ENCODE results near the gene LRRC15.
A peak's percentile ranks its signal among the peaks of the same experiment; 100 is the strongest.

LRRC15 gene

DNA sequence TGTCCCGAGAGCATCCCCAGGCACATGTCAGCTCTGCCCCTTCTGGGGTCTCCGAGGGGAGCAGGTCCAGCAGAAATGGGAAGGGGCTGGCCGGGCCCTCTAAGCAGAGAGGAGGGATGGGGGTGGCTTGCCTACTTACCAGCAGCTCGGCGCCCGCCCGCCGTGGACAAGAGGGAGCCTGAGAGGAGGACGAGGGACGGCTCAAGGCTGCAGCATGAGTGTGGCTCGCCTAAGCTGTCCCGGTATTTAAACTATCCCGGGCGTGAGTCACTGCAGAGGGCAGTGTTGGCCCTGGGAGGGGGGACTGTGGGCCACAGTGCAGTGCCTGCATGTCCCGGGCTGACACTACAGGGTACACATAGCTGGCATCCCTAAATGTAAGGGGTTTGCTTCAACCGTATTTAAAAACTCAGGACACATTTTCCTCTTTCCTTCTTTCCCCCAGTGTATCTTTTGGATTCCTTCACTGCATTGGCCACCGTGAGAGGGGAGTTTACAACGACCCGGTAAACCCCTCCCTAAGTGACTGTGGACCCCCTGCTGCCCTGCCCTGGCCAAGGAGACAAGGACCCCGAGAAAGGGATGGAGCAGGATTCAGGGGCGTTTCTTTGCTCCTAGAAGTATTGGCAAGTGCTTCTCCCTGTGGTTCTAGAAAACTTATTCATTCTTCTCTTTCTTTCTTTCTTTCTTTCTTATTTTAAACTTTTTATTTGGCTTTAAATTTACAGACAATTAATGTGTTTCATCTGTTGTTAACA is at the start of gene LRRC15:
Gene LRRC15, minus strand, starts transcription at position 222 of the 758 bp plus-strand sequence. CDS start 8,700 bp downstream, outside the sequence.
- DNase-seq (ENCODE audit: low read depth) = peak; percentile 50

DNA sequence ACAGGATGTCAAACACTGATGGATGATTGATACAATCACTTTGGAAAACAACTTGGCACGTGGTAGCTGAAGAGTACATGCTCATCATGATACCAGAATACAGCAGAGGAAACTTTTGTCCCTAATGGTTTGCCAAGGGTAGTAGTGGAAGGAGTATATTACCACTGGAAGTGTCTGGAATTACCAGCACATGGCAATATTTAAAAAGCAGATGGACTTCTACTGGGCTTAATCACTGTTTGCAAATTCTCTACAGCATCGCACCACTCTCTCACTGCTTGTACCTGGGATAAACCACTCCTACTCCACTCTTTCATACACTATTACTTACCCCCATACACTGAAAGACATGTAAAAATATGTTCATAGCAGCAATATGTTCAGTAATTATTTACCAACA is 49.1 kb upstream of the LRRC15 start:
- DNase-seq (ENCODE audit: low read depth) = no peak

DNA sequence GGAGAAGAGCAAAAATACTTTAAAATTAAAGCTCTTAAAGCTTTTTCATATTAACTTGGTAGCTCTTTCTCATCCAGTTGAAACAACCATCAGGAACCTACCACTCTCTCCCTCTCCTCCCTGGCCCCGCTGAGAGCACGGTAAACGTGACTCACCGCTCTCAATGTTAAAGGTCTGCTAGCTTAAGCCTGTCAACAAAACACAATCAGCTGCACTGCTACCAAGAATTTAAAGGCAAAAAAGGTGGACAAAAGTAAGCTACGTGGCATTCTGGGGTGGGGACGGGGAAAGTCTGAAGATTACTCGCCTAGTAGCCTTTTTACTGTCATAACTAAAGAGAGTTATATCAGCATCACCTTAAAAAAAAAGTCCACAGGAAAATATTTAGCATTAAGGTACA is 37.9 kb upstream of the LRRC15 start:
- DNase-seq (ENCODE audit: low read depth) = peak; percentile 84

DNA sequence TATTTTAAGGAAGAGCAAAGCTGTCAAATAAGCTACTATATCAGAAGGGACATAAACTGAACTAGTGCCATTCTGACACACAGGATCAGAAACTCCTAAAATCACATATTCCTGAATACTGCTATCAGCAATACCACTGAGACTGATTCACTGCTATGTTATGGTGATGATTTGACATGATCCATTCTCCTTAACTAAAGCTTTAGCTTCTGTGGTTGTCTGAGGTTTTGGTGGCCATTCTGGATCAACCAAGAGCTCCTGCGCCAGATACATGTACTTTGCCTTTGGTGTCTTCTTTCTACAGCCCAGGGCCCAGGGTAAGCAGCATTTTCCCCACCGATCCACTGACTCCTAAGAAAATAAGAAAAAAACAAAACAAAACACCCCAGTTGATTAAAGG is 36.2 kb upstream of the LRRC15 start:
- DNase-seq (ENCODE audit: low read depth) = peak; percentile 30

DNA sequence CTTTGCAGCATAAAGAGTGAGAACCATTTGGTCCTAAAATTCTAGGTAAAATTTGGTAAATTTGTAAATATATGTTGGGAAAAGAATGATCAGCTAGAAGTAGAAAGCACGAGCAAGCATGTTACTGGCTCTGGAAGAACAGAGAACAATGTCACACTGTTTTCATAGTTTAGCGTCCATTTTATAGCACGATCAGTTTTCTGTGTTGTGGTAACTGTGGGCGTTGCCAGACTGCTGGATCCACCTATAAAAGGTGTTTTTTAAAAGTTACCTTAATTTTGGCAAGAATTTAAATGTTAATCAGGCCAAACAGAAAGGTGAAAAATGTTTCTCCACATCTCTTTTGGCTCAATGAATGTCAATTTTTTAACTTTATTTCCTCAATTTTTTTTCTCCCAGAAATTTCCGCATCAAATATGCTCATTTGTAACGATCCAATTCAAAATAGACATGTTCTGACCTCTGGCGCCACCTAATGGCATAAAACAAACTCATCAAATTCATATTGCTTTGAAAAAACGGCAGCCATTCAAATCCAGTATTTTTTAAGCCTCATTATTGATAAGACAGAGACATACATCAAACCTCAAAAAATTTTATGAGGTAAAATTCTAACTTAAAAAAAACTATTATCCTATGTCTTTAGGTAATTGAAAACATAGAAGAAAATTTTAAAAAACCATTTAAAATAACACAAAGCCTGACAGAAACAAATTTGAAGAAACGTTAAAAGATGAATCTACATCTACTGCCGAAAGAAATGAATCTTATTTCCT is 35.0 kb upstream of the LRRC15 start:
- peak; percentile 59 for DNase-seq (ENCODE audit: low read depth)

DNA sequence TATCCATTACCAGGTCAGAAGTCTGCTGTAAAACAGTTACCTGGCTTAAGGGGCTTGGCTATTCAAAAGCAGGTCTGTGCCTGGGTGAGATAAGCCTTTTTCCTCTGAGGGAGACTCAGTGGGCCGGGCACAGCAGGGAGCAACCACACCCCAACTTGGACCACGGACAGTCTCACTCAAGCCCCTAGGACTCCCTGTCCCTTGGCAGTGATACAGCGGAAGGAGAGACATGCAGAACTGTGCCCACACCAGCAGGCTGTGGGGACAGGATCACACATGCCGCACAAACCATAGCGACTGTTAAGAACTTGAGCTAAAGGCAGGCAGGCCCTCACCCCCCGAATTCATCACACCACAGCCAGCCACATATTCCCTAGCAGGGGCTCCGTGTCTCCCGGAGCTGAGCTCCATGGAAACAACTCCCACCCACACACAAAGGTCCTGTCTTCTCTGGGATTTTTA is 32.4 kb upstream of the LRRC15 start:
- DNase-seq (ENCODE audit: low read depth) = no peak

DNA sequence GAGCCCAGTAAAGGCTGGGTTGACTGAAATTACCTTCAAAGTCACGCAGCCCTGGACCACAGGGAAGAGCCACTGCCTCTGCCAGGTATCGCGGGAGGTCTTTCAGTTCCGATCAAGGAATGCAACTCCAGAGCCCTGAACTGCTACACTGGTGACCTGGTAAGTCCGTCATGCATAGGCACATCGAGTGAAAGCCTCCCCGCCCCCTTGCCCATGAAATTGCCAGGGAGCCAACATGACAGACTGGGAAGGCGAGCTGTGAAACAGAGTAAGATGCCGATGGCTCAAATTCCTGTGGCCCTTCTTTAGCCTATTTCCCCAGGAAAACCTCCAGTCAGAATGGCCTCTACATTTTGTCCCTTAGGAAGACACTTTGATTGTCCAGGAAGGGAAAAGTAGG is 31.8 kb upstream of the LRRC15 start:
- no peak for DNase-seq (ENCODE audit: low read depth)

DNA sequence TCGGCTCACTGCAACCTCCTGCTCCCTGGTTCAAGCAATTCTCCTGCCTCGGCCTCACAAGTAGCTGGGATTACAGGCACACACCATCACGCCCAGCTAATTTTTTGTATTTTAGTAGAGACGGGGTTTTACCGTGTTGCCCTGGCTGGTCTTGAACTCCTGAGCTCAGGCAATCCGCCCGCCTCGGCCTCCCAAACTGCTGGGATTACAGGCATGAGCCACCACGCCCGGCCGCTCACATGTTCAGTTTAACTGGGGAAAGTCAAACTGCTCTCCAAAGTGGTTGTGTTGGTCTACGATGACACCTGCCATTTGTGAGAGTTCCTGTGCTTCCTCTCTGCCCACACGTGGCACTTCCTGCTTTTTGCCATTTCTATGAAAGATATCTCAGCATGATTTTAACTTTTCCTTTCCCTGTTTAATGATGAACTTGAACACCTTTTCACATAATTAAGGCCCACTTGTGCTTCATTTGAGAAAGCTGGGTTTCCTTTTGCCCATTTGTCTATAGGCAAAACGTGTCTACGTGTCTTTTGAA is 30.4 kb upstream of the LRRC15 start:
- DNase-seq (ENCODE audit: low read depth) = no peak

DNA sequence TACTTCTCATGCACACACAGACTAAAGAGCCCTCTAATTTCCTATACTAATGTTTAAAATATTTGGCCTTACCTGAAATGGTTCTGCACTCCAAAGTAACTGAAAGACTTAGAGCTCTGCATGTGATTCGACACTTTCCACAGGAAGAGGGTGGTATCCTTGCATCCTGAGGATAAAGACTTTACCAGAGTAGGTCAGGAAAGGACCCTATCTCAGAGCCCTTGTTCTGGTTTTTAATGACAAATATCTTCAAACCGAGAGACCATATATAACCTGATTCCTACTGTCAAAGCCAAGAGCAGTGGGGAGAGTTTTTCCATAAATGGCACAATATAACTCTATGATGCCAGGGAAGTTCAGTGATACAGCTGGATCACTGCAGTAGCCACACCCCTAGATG is 29.6 kb upstream of the LRRC15 start, which contains the start of gene GP5:
Gene GP5, minus strand, starts transcription at position 101 of the 400 bp plus-strand sequence. CDS start 984 bp downstream, outside the sequence.
- no peak for DNase-seq (ENCODE audit: low read depth)

DNA sequence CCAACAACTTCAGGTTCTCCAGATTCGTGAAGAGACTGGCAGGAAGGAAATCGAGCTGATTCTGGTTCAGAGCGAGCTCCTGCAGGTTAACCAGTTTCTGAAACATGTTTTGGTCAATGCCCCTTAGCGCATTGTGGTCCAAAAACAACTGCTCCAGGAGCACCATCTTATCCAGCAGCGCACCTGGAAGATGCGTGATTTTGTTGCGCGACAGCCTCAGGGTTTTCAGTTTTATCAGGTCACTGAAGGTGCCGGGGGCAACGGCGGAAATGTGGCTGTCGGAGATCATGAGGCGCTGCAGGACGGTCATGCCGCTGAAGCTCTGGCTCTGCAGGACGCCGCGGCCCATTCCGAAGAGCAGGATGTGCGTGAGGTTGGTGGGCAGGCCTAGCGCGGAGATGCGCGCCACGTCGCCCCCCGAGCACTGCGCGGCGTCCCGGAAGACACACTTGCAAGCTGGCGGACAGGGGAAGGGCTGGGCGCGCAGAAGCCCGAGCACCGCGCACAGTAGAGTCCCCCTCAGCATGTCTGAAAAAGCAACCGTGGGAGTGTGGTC is 28.3 kb upstream of the LRRC15 start:
- DNase-seq (ENCODE audit: low read depth) = no peak

DNA sequence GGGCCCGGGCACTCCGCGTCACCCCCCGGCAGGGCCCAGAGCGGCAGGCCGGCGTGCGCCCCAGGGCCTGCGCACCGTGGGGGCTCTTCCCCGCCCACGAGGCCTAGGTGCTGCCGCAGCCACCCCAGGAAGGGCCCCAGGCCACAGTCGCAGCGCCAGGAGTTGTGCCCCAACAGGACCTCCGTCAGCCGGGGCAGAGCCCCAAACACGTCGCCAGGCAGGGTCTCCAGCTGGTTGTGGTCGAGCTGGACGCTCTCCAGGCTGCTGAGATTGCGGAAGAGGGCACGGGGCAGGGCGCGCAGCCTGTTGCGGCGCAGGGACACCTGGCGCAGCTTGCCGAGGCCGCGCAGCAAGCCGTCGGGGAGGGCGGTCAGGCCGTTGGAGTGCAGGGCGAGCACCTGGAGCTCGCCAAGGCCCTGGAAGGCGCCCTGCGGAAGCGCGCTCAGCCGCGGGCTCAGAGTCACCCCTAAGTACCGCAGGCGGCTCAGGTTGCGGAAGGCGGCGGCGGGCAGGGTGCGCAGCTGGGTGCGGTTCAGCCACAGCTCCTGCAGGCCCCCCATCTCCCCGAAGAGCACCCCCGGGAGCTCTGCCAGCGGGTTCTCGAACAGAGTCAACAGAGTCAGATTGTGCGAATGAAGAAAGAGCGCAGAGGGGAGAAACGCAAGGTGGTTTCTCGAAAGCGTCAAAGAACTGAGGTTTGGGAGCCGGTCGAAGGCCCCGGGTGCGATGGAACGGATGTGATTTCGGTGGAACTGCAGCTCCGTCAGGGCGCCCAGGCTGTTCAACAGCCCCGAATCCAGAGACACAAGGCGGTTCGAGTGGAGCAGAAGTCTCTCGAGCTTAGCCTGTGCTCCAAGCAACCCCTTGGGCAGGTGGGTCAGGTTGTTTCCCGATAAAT is 27.6 kb upstream of the LRRC15 start:
- peak; percentile 25 for DNase-seq (ENCODE audit: low read depth)

DNA sequence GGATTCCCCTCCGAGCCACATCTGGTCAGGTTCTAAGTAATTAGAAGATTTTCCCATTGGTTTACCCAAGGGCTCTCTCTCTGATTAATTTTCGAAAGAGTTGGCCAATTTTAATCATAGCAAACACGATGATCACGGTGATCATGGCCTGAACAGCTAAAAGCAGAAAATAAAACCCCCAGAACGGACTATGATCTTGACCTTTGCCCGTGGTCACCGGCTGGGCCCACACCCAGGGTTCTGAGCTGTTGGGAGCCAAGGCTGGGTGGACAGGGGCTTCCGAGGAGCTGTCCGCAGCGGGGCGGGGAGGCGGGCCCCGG is 27.0 kb upstream of the LRRC15 start:
- DNase-seq (ENCODE audit: low read depth) = no peak

DNA sequence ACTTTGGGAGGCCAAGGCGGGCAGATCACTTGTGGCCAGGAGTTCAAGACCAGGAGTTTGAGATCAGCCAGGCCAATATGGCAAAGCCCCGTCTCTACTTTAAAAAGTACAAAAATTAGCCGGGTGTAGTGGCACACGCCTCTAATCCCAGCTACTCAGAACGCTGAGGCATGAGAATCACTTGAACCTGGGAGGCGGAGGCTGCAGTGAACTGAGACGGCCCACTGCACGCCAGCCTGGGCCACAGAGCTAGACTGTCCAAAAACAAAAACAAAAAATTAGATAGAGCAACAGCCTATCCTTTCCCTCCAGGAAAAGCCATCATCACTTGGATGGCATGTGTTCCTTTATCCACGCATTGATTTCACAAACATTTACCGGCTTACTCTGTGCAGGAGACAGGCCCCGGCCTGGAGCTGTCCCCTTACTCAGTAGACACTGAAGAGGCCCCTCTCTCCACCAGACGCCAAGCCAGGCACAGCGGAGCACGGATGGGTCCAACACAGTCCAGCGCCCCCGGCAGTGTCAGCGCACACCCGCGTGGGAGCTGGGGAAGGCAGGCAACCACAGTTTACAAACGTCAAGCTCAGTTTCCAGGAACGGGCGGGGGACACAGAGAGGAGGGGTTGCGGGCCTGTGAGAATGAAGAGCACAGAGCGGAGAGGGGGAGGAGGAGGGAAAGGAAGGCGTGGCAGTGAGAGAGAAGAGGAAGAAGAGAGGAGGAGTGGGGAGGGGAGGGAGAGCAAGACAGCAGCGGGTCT is 26.4 kb upstream of the LRRC15 start:
- peak; percentile 48 for DNase-seq (ENCODE audit: low read depth)

DNA sequence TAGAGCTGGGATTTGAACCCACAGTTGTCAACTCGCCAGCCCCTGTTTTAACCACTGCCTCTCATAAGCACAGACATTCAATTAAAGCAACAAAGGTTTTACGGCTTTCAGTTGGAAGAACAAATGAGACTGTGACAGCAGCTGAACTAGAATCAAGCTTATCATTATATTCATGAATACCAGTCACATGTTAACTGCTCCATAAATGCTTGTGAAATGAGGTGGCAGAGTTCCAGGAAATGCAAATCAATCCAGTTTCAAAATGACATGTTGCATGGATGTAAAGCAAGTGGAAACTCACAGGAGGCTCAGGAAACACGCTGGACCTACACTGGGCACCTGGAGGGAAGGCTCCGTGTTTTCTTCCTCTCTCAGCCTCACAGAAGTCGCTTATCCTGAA is 25.7 kb upstream of the LRRC15 start:
- DNase-seq (ENCODE audit: low read depth) = peak; percentile 36

DNA sequence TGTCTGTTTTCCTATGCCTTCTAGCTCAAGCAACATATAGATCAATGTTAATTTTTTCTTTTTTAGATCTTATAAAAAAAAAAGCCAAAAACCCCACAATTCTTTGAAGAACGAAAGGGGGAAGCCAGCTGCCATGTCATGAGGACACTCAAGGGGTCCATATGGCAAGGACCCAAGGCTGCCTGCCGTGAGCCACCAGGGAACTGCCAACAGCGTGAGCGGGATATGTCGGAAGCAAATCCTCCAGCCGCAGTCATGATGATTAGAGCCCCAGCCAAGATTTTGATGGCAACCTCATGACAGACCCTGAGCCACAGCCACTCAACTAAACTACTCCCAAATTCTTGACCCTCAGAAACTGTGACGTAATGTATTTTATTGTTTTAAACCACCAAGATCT is 23.0 kb upstream of the LRRC15 start:
- no peak for DNase-seq (ENCODE audit: low read depth)

DNA sequence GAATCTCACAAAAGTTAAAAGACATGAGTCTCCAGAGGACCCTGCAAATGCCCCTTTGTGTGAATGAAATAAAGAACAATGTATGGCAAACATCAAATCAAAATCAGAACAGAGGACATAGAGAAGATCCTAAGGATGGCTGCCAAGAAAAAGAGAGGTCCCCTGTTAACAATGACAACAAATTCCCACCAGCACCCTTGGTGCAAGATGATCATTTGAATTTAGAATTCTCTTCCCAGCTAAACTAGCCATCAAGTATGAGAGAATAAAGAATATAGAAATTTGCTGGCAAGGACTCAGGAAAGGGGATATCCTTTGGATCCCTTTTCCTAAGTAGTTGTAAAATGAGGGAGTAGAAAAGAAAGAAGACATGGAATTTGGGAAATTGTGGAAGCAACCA is 21.3 kb upstream of the LRRC15 start:
- DNase-seq (ENCODE audit: low read depth) = no peak

DNA sequence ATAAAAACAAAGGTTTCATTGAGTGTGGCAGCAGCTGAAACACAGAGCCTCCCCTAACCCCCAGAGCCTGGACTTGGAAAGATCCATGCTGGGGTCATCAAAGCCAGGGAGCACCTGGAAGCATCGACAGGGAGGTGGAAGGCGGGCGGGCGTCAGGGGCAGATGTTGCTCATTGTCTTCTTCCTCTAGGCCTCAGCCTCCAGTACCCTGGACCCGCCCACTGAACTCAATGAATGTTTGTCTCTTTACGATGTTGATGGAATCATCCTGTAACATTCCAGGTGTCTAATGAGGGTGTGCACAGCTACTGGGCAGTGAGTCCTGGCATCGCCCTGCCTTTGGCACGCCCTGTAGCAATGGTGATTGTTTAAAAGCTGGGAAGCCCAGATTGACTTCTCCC is 19.7 kb upstream of the LRRC15 start:
- DNase-seq (ENCODE audit: low read depth) = no peak

DNA sequence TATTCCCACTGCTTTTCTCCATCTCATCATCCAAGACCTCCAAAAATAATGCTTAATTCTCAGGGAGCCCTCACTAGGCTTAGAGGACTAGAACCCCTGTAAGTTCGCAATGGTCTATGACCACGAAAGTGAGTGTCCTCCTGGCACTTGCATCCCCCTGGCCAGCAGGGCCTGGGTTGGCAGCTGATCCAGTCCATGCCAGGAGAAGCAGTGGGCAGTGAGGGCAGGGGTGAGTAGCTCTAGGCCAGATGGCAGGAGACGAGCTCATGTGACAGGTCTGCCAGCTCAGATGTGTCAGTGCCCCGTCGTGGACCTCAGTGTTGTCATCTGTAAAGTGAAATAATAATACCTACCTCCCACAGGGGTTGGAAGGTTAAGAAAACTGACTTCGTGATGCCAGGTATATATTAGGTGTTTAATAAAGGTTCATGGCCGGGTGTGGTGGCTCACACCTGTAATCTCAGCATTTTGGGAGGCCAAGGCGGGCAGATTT is 18.4 kb upstream of the LRRC15 start:
- no peak for DNase-seq (ENCODE audit: low read depth)

DNA sequence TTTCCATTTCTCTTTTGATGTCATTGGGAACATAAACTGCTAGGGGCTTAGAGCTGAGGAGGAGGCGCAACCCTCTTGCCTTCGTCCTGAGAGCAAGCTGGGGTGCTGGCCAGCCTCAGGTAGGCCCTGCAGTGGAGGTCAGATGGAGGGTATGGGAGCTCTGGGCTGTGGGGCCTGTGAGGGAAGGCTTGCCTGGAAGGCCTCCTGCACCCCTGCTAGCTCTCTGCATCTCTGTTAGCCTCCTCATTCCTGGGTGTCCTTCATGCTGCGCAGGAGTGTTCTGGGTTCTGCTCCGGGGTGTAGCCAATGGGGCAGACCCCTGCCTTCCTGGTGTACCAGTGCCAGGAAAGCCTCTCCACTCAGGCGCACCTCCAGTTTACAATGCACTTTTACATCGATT is 17.7 kb upstream of the LRRC15 start:
- DNase-seq (ENCODE audit: low read depth) = no peak

DNA sequence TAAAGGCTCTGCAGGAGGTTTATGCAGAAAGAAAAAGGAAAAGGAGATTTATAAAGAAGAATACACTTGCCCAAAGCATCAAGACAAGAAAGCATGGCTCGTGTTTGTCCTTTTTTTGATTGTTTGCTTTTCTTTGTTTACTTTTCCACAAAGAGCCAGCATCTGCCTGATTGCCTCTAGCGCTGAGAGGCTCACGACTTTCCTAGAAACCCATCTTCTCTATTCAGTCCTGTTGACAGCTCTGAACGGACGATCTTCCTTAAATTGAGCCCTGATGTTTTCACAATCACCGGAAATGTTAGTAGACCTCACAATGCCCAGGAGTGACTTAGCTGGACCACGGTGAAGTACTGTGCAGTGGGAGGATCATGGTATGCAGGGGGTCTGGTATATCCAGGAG is 17.1 kb upstream of the LRRC15 start:
- no peak for DNase-seq (ENCODE audit: low read depth)

DNA sequence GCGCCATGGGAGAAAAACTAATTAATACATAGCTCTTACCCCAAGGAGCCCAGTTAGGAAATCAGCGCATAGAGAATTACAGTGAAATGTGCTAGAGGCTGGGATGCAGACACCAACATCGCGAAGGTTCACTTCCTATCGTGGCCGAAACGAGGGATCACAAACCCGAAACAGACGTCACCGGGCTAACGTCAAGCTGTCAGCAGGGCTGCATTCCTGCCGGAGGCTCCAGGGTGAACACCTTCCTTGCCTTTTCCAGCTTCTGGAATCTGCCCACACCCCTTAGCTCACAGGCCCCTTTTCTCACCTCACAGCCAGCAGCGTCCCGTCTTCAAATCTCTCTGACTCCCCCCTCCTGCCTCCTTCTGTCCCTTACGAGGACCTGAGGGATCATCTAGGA is 16.5 kb upstream of the LRRC15 start:
- no peak for DNase-seq (ENCODE audit: low read depth)

Data from iris pigment epithelial cell (primary cell).